Liver (tissue), 9 donors: Measurements from ENCODE around the gene SBK3. TPM values are rescaled to one million over a fixed set of nuclear protein-coding genes. Genes with fewer than 3 reads are reported as not detected.
"Not testable (repeated sequence)": the region's sequence is repeated elsewhere in the genome, so short reads cannot be mapped to it uniquely, and the experiment has no call there.

ENCODE experiments used
- DNase-seq: peaks from one replicate; pipeline ENCODE4 v3.0.0-alpha.2; 2017; ENCODE audit warnings: low spot score
- H3K27ac ChIP-seq, 2 donors: one replicate each; pipeline ENCODE4 v1.7.0; 2013; ENCODE audit warnings: inconsistent platforms in 2 of 2, low read length in 2 of 2, control low read depth in 1 of 2, low read depth in 1 of 2, mild to moderate bottlenecking in 1 of 2
- H3K27me3 ChIP-seq, 4 donors: one replicate each; pipeline versions ENCODE4 v1.6.1 to v1.7.0; 2013; ENCODE audit warnings: low read length in 3 of 4, inconsistent platforms in 1 of 4, mild to moderate bottlenecking in 1 of 4, moderate library complexity in 1 of 4; ENCODE audit not compliant: control insufficient read depth in 4 of 4, insufficient read depth in 4 of 4
- H3K36me3 ChIP-seq, 4 donors: one replicate each; pipeline versions ENCODE4 v1.6.1 to v1.7.0; 2013; ENCODE audit warnings: low read length in 3 of 4, mild to moderate bottlenecking in 3 of 4, low read depth in 1 of 4, moderate library complexity in 1 of 4; ENCODE audit not compliant: control insufficient read depth in 4 of 4, insufficient read depth in 3 of 4
- H3K4me1 ChIP-seq, 4 donors: one replicate each; pipeline versions ENCODE4 v1.6.1 to v1.7.0; 2013; ENCODE audit warnings: low read length in 3 of 4, mild to moderate bottlenecking in 3 of 4, moderate library complexity in 1 of 4; ENCODE audit not compliant: control insufficient read depth in 4 of 4, insufficient read depth in 4 of 4
- H3K4me3 ChIP-seq, 3 donors: one replicate each; pipeline versions ENCODE4 v1.6.1 to v1.7.0; 2013; ENCODE audit warnings: low read length in 3 of 3, control low read depth in 1 of 3, low read depth in 1 of 3, mild to moderate bottlenecking in 1 of 3
- H3K9ac ChIP-seq, 2 donors: one replicate each; pipeline ENCODE4 v1.7.0; 2013; ENCODE audit warnings: low read length in 2 of 2, mild to moderate bottlenecking in 2 of 2, moderate library complexity in 2 of 2, control low read depth in 1 of 2, low read depth in 1 of 2
- H3K9me3 ChIP-seq, 4 donors: one replicate each; pipeline versions ENCODE4 v1.6.1 to v1.7.0; 2013; ENCODE audit warnings: low read length in 3 of 4; ENCODE audit not compliant: control insufficient read depth in 4 of 4
- ATF3 ChIP-seq: IDR thresholded peaks from 2 replicates; pipeline ENCODE4 v1.6.1; 2016; ENCODE audit warnings: antibody characterized with exemption
- EGR1 ChIP-seq, 2 donors: IDR thresholded peaks; 2 replicates each; pipeline ENCODE4 v1.6.1; 2016 to 2018; ENCODE audit warnings: antibody characterized with exemption in 2 of 2, low read depth in 2 of 2
- FOXA1 ChIP-seq: IDR thresholded peaks from 2 replicates; pipeline ENCODE4 v1.6.1; 2016; ENCODE audit warnings: antibody characterized with exemption
- FOXA2 ChIP-seq: IDR thresholded peaks from 2 replicates; pipeline ENCODE4 v1.6.1; 2016; ENCODE audit warnings: antibody characterized with exemption
- GABPA ChIP-seq, 2 donors: IDR thresholded peaks in 1 of 2; conservative IDR thresholded peaks in 1 of 2; 2 replicates each; pipeline ENCODE4 v1.6.1; 2016; ENCODE audit warnings: antibody characterized with exemption in 2 of 2, mild to moderate bottlenecking in 1 of 2, moderate library complexity in 1 of 2
- HNF4A ChIP-seq, 2 donors: conservative IDR thresholded peaks; 2 replicates each; pipeline ENCODE4 v1.6.1; 2016; ENCODE audit warnings: antibody characterized with exemption in 2 of 2, mild to moderate bottlenecking in 2 of 2
- HNF4G ChIP-seq: IDR thresholded peaks from 2 replicates; pipeline ENCODE4 v1.6.1; 2016; ENCODE audit warnings: antibody characterized with exemption
- JUND ChIP-seq, 2 donors: IDR thresholded peaks; 2 replicates each; pipeline ENCODE4 v1.6.1; 2016; ENCODE audit warnings: antibody characterized with exemption in 2 of 2
- MAX ChIP-seq: IDR thresholded peaks from 2 replicates; pipeline ENCODE4 v1.6.1; 2016; ENCODE audit warnings: antibody characterized with exemption
- NR2F2 ChIP-seq: IDR thresholded peaks from 2 replicates; pipeline ENCODE4 v1.6.1; 2016; ENCODE audit warnings: antibody characterized with exemption
- RAD21 ChIP-seq, 2 donors: IDR thresholded peaks; 2 replicates each; pipeline ENCODE4 v1.6.1; 2016; ENCODE audit warnings: antibody characterized with exemption in 2 of 2, mild to moderate bottlenecking in 2 of 2
- REST ChIP-seq: IDR thresholded peaks from 2 replicates; pipeline ENCODE4 v1.6.1; 2016; ENCODE audit warnings: antibody characterized with exemption, mild to moderate bottlenecking
- RXRA ChIP-seq, 2 donors: IDR thresholded peaks; 2 replicates each; pipeline ENCODE4 v1.6.1; 2017 to 2018; ENCODE audit warnings: antibody characterized with exemption in 2 of 2, mild to moderate bottlenecking in 1 of 2
- SP1 ChIP-seq: IDR thresholded peaks from 2 replicates; pipeline ENCODE4 v1.6.1; 2018; ENCODE audit warnings: antibody characterized with exemption, mild to moderate bottlenecking
- TAF1 ChIP-seq: conservative IDR thresholded peaks from 2 replicates; pipeline ENCODE4 v1.6.1; 2016; ENCODE audit warnings: antibody characterized with exemption, mild to moderate bottlenecking
- YY1 ChIP-seq: IDR thresholded peaks from 2 replicates; pipeline ENCODE4 v1.6.1; 2016; ENCODE audit warnings: antibody characterized with exemption, mild to moderate bottlenecking
- ZBTB33 ChIP-seq: IDR thresholded peaks from 2 replicates; pipeline ENCODE4 v1.6.1; 2016; ENCODE audit warnings: antibody characterized with exemption
- WGBS: extraction: QIAGEN DNeasy Blood & Tissue Kit; methylation state at CpG from one replicate; pipeline ENCODE4 v1.1.7; 2013; 5-methylcytosine and 5-hydroxymethylcytosine counted together
- polyA plus RNA-seq, 2 donors: library from polyadenylated mRNA; stranded (reverse) in 1 of 2; unstranded in 1 of 2; fragments of 200-250 nt in 1 of 2; fragments of >200 nt in 1 of 2; fragmentation: Nextera tagmentation in 1 of 2; extraction: Ambion mirVana in 1 of 2; gene quantifications; one replicate each; pipeline versions ENCODE4 v1.2.1 to v1.2.3, GENCODE V29; 2013 to 2015
- total RNA-seq, 2 donors: library from RNA; depleted of rRNA; stranded (reverse); fragments of >200 nt; gene quantifications; one replicate each; pipeline ENCODE4 v1.2.3, GENCODE V29; 2014
- donor health status: healthy.
- donor health status: healthy.
- donor health status: healthy.
- donor health status: healthy.
- donor health status: healthy.

The SBK3 gene
- total and polyA plus RNA-seq, 4 donors = 0.03 TPM; not detected in 3

GRCh38 chr19:55497763-55498162, 47.6 kb downstream of the SBK3 start:
- no peak overlapping the region for H3K9ac ChIP-seq
- no peak for TF ChIP-seq HNF4A (conservative IDR thresholded peaks at IDR 0.05)
- no peak for TF ChIP-seq JUND (IDR thresholded peaks at IDR 0.05)
- no peak for TF ChIP-seq TAF1
- no peak for TF ChIP-seq GABPA (IDR thresholded peaks at IDR 0.05 in 1 of 2, conservative IDR thresholded peaks at IDR 0.05 in 1 of 2)
- TF ChIP-seq REST = no peak
- no peak for TF ChIP-seq NR2F2
- TF ChIP-seq FOXA2 = no peak
- TF ChIP-seq RXRA (IDR thresholded peaks at IDR 0.05) = no peak
- TF ChIP-seq EGR1 (IDR thresholded peaks at IDR 0.05; ENCODE audit: low read depth in 2 of 2) = no peak
- no peak for TF ChIP-seq ATF3
- TF ChIP-seq HNF4G = no peak
- TF ChIP-seq YY1 = no peak
- no peak for TF ChIP-seq RAD21 (IDR thresholded peaks at IDR 0.05)
- TF ChIP-seq FOXA1 = no peak
- no peak for TF ChIP-seq ZBTB33
- no peak for TF ChIP-seq SP1
- no peak for TF ChIP-seq MAX
- 90% methylated on average over 13 of the region's 13 CpGs for WGBS
- H3K27me3 ChIP-seq = no peaks in the 10 kb centered on the region
- H3K9me3 ChIP-seq = no peaks in the 10 kb centered on the region
- no peak overlapping the region for H3K4me3 ChIP-seq
- H3K27ac ChIP-seq = no peak overlapping the region
- H3K36me3 ChIP-seq = no peaks in the 10 kb centered on the region
- H3K4me1 ChIP-seq = no peaks in the 10 kb centered on the region
- DNase-seq = no peak

- 80% methylated on average over 10 of the region's 10 CpGs for WGBS
Measured at GRCh38 chr19:55496820-55497219, 48.5 kb downstream of the SBK3 start.

More at GRCh38 chr19:55496820-55497219, 48.5 kb downstream of the SBK3 start:
- H3K27ac ChIP-seq, H3K4me1 ChIP-seq, H3K9me3 ChIP-seq, H3K4me3 ChIP-seq, H3K36me3 ChIP-seq, H3K27me3 ChIP-seq, H3K9ac ChIP-seq, DNase-seq: not testable (repeated sequence)
